Natural killer cell treated with Interleukin-12 subunit alpha and Interleukin-12 subunit beta and Interleukin-15 and Interleukin-18, amount 100 ng/mL, for 72 hours (primary cell): Measurements from ENCODE around the gene NLRP12. TPM values are rescaled to one million over a fixed set of nuclear protein-coding genes. Genes with fewer than 3 reads are reported as not detected.
A peak's percentile ranks its signal among the peaks of the same experiment; 100 is the strongest.
"Not testable (repeated sequence)": the region's sequence is repeated elsewhere in the genome, so short reads cannot be mapped to it uniquely, and the experiment has no call there.

Experiments
- ATAC-seq, 2 donors: fragments of 150-1000 bp; cut with Tn5 transposase in 1 of 2; sonication (Bioruptor Pico), chemical (Tn5 transposase) in 1 of 2; 2 replicates each; pipeline ENCODE4 v1.10.0; 2021
- DNase-seq: peaks from one replicate; pipeline ENCODE4 v3.0.0; 2022; ENCODE audit warnings: low spot score
- H3K27ac Mint-ChIP-seq, 2 donors: 1 replicate in 1 of 2; 2 replicates in 1 of 2; pipeline ENCODE4 v1.8.0; 2022; ENCODE audit warnings: mixed read lengths in 2 of 2, mild to moderate bottlenecking in 1 of 2, moderate library complexity in 1 of 2
- H3K27me3 Mint-ChIP-seq, 2 donors: 1 replicate in 1 of 2; 2 replicates in 1 of 2; pipeline ENCODE4 v1.8.0; 2022; ENCODE audit warnings: mixed read lengths in 2 of 2
- H3K36me3 Mint-ChIP-seq: one replicate; pipeline ENCODE4 v1.8.0; 2022; ENCODE audit warnings: mixed read lengths
- H3K4me1 Mint-ChIP-seq, 2 donors: 1 replicate in 1 of 2; 2 replicates in 1 of 2; pipeline ENCODE4 v1.8.0; 2022; ENCODE audit warnings: low read depth in 2 of 2, mixed read lengths in 2 of 2, mild to moderate bottlenecking in 1 of 2
- H3K4me3 Mint-ChIP-seq: one replicate; pipeline ENCODE4 v1.8.0; 2022; ENCODE audit warnings: mixed read lengths
- H3K9me3 Mint-ChIP-seq: 2 replicates; pipeline ENCODE4 v1.8.0; 2022; ENCODE audit warnings: mixed read lengths
- total RNA-seq, 2 donors: library from RNA; stranded (reverse); gene quantifications; one replicate each; pipeline ENCODE4 v1.2.3, GENCODE V29; 2022

The NLRP12 gene
- 1 to 10 TPM in 1 of 2 donors, not detected in 1; 3.0 TPM for total RNA-seq

DNA sequence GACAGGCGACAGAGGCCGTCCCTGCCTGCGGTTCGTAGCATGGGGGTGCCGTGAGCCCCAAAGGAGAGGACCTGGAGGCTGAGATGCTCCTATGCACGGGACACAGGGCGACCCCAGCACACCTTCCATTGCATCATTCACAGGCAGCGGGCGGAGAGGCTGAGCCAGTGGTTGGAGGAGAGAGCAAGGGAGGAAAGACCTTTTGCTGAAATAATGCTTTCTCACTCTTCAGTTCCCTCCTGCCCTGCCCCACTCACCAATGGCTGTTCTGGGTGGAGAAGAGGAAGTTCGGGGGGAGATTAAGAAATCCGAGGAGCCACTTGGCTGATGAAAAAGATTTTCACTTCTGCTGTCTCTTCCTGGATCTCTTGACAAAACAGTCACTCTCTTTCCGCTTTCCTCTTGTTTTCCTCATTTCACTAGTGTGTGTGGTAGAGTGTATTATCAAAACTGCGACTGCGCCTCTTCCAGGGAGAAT is at the start of gene NLRP12:
TSS of gene NLRP12 (minus strand) at position 181 of the 478 bp plus-strand sequence. CDS start at position 41, 140 bp downstream.
- Mint-ChIP-seq H3K36me3 (no peaks in the 10 kb centered on the region), H3K27ac (peak within 1 kb of the TSS in 1 of 2 donors; percentile 67), H3K27me3 (peaks cover 26 to 28% of the 10 kb centered on the region in 2 donors), H3K9me3 (no peaks in the 10 kb centered on the region), H3K4me3 (peak within 1 kb of the TSS; percentile 84), H3K4me1 (no peaks in the 10 kb centered on the region)
- ATAC-seq (peak; percentile 32 to 72), DNase-seq (no peak)

DNA sequence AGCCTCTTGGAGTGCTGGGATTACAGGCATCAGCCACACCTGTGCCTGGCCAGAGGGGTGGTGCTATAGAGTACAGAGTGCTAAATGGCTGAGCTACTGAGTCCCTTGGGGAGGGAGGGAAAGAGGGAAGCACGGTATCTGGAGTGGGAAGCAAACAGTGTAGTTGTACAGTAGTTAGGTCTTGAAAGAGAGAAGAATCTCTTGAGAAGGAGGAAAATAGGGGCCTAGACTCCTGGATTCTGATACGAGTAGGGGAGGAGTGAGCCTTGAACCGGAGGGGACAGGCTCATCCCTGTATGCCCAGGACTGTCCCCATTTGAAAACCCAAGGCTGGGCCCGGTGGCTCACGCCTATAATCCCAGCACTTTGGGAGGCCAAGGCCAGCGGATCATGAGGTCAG is 48.6 kb upstream of the NLRP12 start:
- Mint-ChIP-seq H3K4me3 (no peak overlapping the region), H3K9me3 (no peaks in the 10 kb centered on the region), H3K36me3 (peaks cover 10% of the 10 kb centered on the region), H3K27me3 (no peaks in the 10 kb centered on the region), H3K4me1 (peaks cover 38 to 40% of the 10 kb centered on the region in 2 donors), H3K27ac (no peak overlapping the region)
- no peak for DNase-seq
- no peak for ATAC-seq

DNA sequence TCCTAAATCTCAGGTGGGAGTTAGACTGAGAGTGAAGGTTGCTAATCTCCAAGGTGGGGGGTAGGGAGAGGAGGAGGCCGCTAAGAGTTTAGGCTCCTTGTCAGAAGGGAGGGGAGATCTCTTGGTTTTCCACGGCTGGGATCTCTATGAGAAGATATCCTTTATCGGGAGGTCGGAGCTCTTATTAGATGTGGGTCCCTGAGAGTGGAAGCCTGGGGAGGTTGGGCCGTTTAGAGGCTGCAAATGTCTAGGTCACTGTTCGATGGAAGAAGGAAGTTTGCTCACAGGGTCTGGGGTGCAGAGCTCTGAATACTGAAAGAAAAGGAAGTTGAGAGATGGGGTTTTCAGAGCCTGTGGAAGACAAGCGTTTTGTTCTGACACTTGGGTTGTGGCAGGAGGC is 47.3 kb upstream of the NLRP12 start:
- Mint-ChIP-seq H3K4me1 (peaks cover 37 to 49% of the 10 kb centered on the region in 2 donors), H3K4me3 (peak overlapping the region; percentile 2), H3K27me3 (no peaks in the 10 kb centered on the region), H3K9me3 (no peaks in the 10 kb centered on the region), H3K36me3 (peaks cover 10% of the 10 kb centered on the region), H3K27ac (peak overlapping the region; percentile 2 to 4)
- ATAC-seq (no peak), DNase-seq (no peak)

- peak overlapping the region; percentile 2 to 4 for H3K27ac Mint-ChIP-seq
- peak overlapping the region; percentile 2 for H3K4me3 Mint-ChIP-seq
- H3K9me3 Mint-ChIP-seq = no peaks in the 10 kb centered on the region
- no peaks in the 10 kb centered on the region for H3K27me3 Mint-ChIP-seq
- H3K4me1 Mint-ChIP-seq = peaks cover 41 to 58% of the 10 kb centered on the region in 2 donors
- H3K36me3 Mint-ChIP-seq = peaks cover 10% of the 10 kb centered on the region
- ATAC-seq (no peak), DNase-seq (no peak)
Observed at GRCh38 chr19:53870485-53870844, 46.4 kb upstream of the NLRP12 start.

DNA sequence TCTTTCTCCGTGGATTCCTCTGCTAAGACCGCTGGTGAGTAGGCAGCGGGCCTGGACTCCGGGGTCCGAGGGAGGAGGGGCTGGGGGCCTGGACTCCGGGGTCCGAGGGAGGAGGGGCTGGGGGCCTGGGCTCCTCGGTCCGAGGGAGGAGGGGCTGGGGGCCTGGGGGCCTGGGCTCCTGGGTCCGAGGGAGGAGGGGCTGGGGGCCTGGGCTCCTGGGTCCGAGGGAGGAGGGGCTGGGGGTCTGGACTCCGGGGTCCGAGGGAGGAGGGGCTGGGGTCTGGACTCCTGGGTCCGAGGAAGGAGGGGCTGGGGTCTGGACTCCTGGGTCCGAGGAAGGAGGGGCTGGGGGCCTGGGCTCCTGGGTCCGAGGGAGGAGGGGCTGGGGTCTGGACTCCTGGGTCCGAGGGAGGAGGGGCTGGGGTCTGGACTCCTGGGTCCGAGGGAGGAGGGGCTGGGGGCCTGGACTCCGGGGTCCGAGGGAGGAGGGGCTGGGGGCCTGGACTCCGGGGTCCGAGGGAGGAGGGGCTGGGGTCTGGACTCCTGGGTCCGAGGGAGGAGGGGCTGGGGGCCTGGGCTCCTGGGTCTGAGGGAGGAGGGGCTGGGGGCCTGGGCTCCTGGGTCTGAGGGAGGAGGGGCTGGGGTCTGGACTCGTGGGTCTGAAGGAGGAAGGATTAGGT is 45.8 kb upstream of the NLRP12 start:
- Mint-ChIP-seq H3K4me1 (peaks cover 41 to 57% of the 10 kb centered on the region in 2 donors), H3K36me3 (peaks cover 10% of the 10 kb centered on the region), H3K27ac (peak overlapping the region; percentile 4 to 84), H3K4me3 (peak overlapping the region; percentile 93)
- H3K9me3 Mint-ChIP-seq, DNase-seq, H3K27me3 Mint-ChIP-seq, ATAC-seq: not testable (repeated sequence)

GRCh38 chr19:53868892-53869804 is 45.0 kb upstream of the NLRP12 start:
- Mint-ChIP-seq H3K4me1 (peaks cover 33 to 49% of the 10 kb centered on the region in 2 donors), H3K4me3 (peak overlapping the region; percentile 93), H3K36me3 (peaks cover 3% of the 10 kb centered on the region), H3K27ac (peak overlapping the region in 1 of 2 donors; percentile 84), H3K27me3 (no peaks in the 10 kb centered on the region), H3K9me3 (no peaks in the 10 kb centered on the region)
- ATAC-seq = peak; percentile 67 to 72
- peak; percentile 93 for DNase-seq

GRCh38 chr19:53868091-53868891 is 44.2 kb upstream of the NLRP12 start:
- Mint-ChIP-seq H3K4me1 (peaks cover 27 to 41% of the 10 kb centered on the region in 2 donors), H3K27ac (peak overlapping the region; percentile 84 to 91), H3K4me3 (peak overlapping the region; percentile 93), H3K36me3 (no peaks in the 10 kb centered on the region), H3K27me3 (no peaks in the 10 kb centered on the region), H3K9me3 (no peaks in the 10 kb centered on the region)
- ATAC-seq = no peak
- DNase-seq = no peak

DNA sequence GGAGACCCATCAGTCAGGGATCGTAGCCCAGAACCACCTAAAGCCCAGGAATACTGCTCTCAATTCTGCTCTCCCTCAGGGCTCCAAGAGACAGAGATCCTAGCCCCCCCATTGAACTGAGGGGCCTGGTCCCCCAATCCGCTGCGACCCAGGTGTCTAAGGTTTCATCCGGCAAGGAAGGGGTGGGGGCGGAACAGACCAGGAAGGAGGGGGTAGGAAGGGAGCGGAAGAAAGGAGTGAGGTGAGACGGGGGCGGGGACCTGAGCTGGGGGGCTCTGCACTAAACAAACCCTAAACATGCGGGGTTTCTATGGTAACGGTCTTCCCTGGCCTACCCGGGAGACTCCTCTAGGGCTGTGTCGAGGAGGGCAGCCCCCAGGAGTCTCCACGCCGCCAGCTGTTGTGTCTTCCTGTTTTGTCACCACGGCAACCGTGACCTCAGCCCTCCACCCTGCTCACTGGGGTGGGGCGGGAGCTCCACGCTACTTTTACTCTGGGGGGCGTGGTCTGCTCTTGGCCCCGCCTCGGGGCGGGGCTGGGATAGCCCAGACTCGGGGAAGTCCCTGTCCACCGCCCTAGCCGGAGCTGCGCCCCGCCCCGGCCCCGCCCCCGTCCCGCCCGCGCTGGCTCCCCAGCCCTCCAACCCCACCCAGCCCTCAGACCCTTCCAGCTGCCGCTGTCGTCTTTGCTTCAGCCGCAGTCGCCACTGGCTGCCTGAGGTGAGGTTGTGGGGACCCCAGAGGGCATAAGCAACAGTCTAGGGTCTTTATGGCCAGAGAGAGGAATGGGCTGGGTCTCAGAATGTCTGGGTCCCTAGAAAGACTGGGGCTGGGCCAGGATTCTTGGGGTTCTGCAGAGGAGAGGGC is 43.3 kb upstream of the NLRP12 start, which contains the start of gene MYADM:
TSS of gene MYADM (plus strand) at position 659 of the 866 bp plus-strand sequence. CDS start 5,647 bp downstream, outside the sequence.
- Mint-ChIP-seq H3K9me3 (no peaks in the 10 kb centered on the region), H3K27me3 (no peaks in the 10 kb centered on the region), H3K36me3 (no peaks in the 10 kb centered on the region), H3K4me3 (peak within 1 kb of the TSS; percentile 93), H3K4me1 (peaks cover 27 to 41% of the 10 kb centered on the region in 2 donors), H3K27ac (peak within 1 kb of the TSS; percentile 84 to 91)
- ATAC-seq (peak; percentile 90 to 94), DNase-seq (peak; percentile 97)

DNA sequence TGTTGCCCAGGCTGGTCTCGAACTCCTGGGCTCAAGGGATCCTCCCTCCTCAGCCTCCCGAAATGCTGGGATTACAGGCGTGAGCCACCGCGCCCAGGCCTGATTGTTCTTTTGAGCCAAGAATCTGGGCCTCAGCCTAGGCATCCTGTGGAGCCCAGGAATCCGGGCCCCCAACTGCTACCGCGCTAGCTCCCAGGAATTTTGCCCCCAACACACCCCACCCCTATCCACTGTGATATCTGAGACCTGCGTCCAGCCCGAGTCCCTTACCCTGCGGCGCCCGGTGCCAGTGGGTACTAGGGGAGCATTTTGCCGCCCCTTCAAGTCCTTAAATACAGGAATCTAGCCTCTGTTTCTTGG is 42.7 kb upstream of the NLRP12 start:
- DNase-seq = no peak
- Mint-ChIP-seq H3K4me3 (peak overlapping the region; percentile 93), H3K36me3 (no peaks in the 10 kb centered on the region), H3K27ac (peak overlapping the region; percentile 84 to 91), H3K27me3 (no peaks in the 10 kb centered on the region), H3K9me3 (no peaks in the 10 kb centered on the region), H3K4me1 (peaks cover 27 to 41% of the 10 kb centered on the region in 2 donors)
- no peak for ATAC-seq

DNA sequence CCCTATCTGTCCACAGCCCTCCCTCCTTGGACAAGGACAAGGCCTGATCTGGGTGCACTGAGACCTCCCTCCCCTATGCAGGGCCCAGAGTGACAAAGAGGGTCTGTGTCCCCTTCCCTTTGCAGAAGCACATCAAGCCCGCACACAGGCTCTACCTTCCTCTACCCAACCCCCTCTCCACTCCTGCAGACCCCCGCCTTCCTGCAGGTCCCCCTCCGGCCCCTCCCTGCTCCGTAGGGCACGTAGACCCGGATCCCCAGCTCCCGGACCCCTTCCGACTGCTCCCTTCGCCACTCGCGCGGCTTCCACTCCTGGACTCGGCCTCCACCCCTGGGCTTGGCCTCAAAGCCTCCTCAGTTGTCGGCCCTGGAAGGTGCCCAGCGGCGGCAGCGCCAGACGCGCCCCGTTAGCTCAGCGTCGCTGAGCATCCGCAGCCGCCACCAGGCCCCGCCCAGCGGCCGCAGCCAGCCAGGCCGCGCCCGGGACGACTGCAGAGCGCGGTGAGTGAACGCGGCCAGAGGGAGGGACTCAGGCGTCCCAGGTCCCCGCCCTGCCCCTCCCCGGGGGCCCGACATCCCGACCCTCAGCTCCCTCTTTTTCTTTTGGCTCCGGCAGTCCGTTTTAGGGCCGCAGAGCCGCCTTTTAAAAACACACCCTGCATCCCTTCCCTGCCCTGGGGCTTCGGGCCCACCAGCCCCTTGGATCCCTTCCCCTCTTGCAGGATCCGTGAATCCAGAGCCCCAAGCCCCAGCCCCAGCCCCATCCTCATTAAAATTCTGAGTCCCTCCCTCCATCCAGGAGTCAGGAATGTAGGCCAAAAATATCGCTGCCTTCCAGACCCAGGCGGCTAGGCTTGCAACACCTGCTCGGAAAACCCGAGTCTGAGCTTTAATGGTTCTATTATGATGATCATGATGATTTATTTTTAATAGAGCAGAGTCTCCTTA is 42.1 kb upstream of the NLRP12 start:
- Mint-ChIP-seq H3K4me1 (peaks cover 23 to 35% of the 10 kb centered on the region in 2 donors), H3K27ac (peak overlapping the region; percentile 84 to 91)

DNA sequence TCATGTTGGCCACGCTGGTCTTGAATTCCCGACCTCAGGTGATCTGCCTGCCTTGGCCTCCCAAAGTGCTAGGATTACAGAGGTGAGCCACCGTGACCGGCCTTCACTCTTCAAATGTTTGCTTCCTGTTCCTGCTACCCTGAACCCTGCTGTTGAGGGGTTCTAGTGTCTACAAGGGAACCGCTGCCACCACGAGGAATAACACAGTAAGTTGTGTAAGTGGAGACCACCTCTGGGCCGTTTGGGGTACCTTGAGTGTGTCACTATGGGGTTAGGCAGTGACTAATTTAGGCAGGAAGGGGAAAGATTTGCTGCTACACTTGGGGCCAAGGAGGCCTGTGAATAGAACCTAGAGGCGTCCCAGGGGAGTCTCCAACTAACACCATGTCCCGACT is 41.4 kb upstream of the NLRP12 start:
- Mint-ChIP-seq H3K4me1 (peaks cover 19 to 28% of the 10 kb centered on the region in 2 donors), H3K27ac (peak overlapping the region in 1 of 2 donors; percentile 84), H3K9me3 (no peaks in the 10 kb centered on the region), H3K27me3 (no peaks in the 10 kb centered on the region), H3K36me3 (no peaks in the 10 kb centered on the region), H3K4me3 (peak overlapping the region; percentile 93)
- no peak for ATAC-seq
- DNase-seq = no peak

More for the DNA sequence above, 42.1 kb upstream of the NLRP12 start:
- peak; percentile 49 to 65 for ATAC-seq
- H3K27me3 Mint-ChIP-seq = no peaks in the 10 kb centered on the region
- H3K4me3 Mint-ChIP-seq = peak overlapping the region; percentile 93
- peak; percentile 76 for DNase-seq
- H3K36me3 Mint-ChIP-seq = no peaks in the 10 kb centered on the region
- no peaks in the 10 kb centered on the region for H3K9me3 Mint-ChIP-seq
